BE2C (cell line): ENCODE measurements around the gene LYZL4.

Experiments
- DNase-seq: peaks from one replicate; pipeline ENCODE4 v3.0.0-alpha.2; 2020
- H3K27me3 ChIP-seq: fragments of 250-450 bp; sonication (Bioruptor Pico); 2 replicates; pipeline ENCODE4 v1.5.1; 2020; ENCODE audit warnings: mild to moderate bottlenecking
- H3K36me3 ChIP-seq: fragments of 250-450 bp; sonication (Bioruptor Pico); 2 replicates; pipeline ENCODE4 v1.5.1; 2020; ENCODE audit warnings: mild to moderate bottlenecking
- H3K4me1 ChIP-seq: fragments of 250-450 bp; sonication (Bioruptor Pico); 2 replicates; pipeline ENCODE4 v1.5.1; 2020
- H3K4me3 ChIP-seq: 2 replicates; pipeline ENCODE4 v1.5.1; 2011; ENCODE audit warnings: low read depth, low read length
- H3K9me3 ChIP-seq: fragments of 250-450 bp; sonication (Bioruptor Pico); 2 replicates; pipeline ENCODE4 v1.5.1; 2020
- CTCF ChIP-seq: IDR thresholded peaks from 2 replicates; pipeline ENCODE4 v1.5.1; 2012; ENCODE audit warnings: mild to moderate bottlenecking, low read depth, low read length

Gene LYZL4

GRCh38 chr3:42406727-42407450 lies 3.5 kb downstream of the LYZL4 start:
- no peaks in the 10 kb centered on the region for H3K4me1 ChIP-seq
- DNase-seq, result no peak
- H3K27me3 ChIP-seq, result no peaks in the 10 kb centered on the region
- H3K9me3 ChIP-seq, result no peaks in the 10 kb centered on the region
- H3K36me3 ChIP-seq, result no peaks in the 10 kb centered on the region
- no peak for TF ChIP-seq CTCF
- H3K4me3 ChIP-seq, result no peak overlapping the region

GRCh38 chr3:42405857-42406256 lies 4.6 kb downstream of the LYZL4 start:
- no peaks in the 10 kb centered on the region for H3K36me3 ChIP-seq
- H3K27me3 ChIP-seq, result no peaks in the 10 kb centered on the region
- TF ChIP-seq CTCF, result no peak
- H3K9me3 ChIP-seq, result no peaks in the 10 kb centered on the region
- no peak overlapping the region for H3K4me3 ChIP-seq
- no peak for DNase-seq
- no peaks in the 10 kb centered on the region for H3K4me1 ChIP-seq

GRCh38 chr3:42403737-42404136 lies 6.7 kb downstream of the LYZL4 start:
- Histone ChIP-seq H3K4me1 (no peaks in the 10 kb centered on the region), H3K9me3 (no peaks in the 10 kb centered on the region), H3K4me3 (no peak overlapping the region), H3K36me3 (no peaks in the 10 kb centered on the region), H3K27me3 (no peaks in the 10 kb centered on the region)
- no peak for DNase-seq
- TF ChIP-seq CTCF, result no peak

GRCh38 chr3:42402394-42403096 lies 7.9 kb downstream of the LYZL4 start:
- DNase-seq, result no peak
- H3K27me3 ChIP-seq, result no peaks in the 10 kb centered on the region
- no peak overlapping the region for H3K4me3 ChIP-seq
- no peak for TF ChIP-seq CTCF
- no peaks in the 10 kb centered on the region for H3K4me1 ChIP-seq
- no peaks in the 10 kb centered on the region for H3K36me3 ChIP-seq
- no peaks in the 10 kb centered on the region for H3K9me3 ChIP-seq

- no peaks in the 10 kb centered on the region for H3K27me3 ChIP-seq
- no peaks in the 10 kb centered on the region for H3K9me3 ChIP-seq
- no peaks in the 10 kb centered on the region for H3K36me3 ChIP-seq
- no peak for TF ChIP-seq CTCF
- H3K4me1 ChIP-seq, result no peaks in the 10 kb centered on the region
- H3K4me3 ChIP-seq, result no peak overlapping the region
- no peak for DNase-seq
Measured at GRCh38 chr3:42398080-42398479, 12.3 kb downstream of the LYZL4 start.

- no peak for TF ChIP-seq CTCF
- H3K4me1 ChIP-seq, result no peaks in the 10 kb centered on the region
- no peaks in the 10 kb centered on the region for H3K36me3 ChIP-seq
- no peaks in the 10 kb centered on the region for H3K9me3 ChIP-seq
- DNase-seq, result no peak
- H3K4me3 ChIP-seq, result no peak overlapping the region
- H3K27me3 ChIP-seq, result no peaks in the 10 kb centered on the region
Measured at GRCh38 chr3:42397644-42398043, 12.8 kb downstream of the LYZL4 start.
